WTC11 (cell line): Measurements from ENCODE around the gene KLHL1. TPM values are rescaled to one million over a fixed set of nuclear protein-coding genes. Genes with fewer than 3 reads are reported as not detected.

Source experiments
- ATAC-seq: fragments of 200-7000 bp; cut with Tn5 transposase; 2 replicates; pipeline ENCODE4 v1.10.0; 2021; ENCODE audit warnings: mild to moderate bottlenecking, moderate library complexity
- CTCF ChIA-PET: fragments of 300-600 bp; sonication (Branson Sonifier 250); formaldehyde crosslinking; loops from one replicate; lab custom pipeline; 2021; ENCODE audit warnings: antibody characterized with exemption; lab: Charles Lee
- POLR2A ChIA-PET: fragments of 350-600 bp; sonication (Branson Sonifier 250); formaldehyde crosslinking; loops from one replicate; lab custom pipeline; 2021; ENCODE audit warnings: antibody characterized with exemption; lab: Charles Lee
- DNase-seq: peaks from one replicate; pipeline ENCODE4 v3.0.0; 2021; ENCODE audit warnings: low spot score
- H3K27ac Mint-ChIP-seq: 2 replicates; pipeline ENCODE4 v1.8.0; 2021; ENCODE audit warnings: mixed read lengths
- H3K27me3 Mint-ChIP-seq: 2 replicates; pipeline ENCODE4 v1.8.0; 2021; ENCODE audit warnings: low read depth, mild to moderate bottlenecking, moderate library complexity, mixed read lengths
- H3K36me3 Mint-ChIP-seq: 2 replicates; pipeline ENCODE4 v1.8.0; 2021; ENCODE audit warnings: mixed read lengths
- H3K4me1 Mint-ChIP-seq: 2 replicates; pipeline ENCODE4 v1.8.0; 2022; ENCODE audit warnings: mixed read lengths
- H3K4me3 Mint-ChIP-seq: 2 replicates; pipeline ENCODE4 v1.8.0; 2021; ENCODE audit warnings: mild to moderate bottlenecking, moderate library complexity, mixed read lengths
- H3K9me3 Mint-ChIP-seq: 2 replicates; pipeline ENCODE4 v1.8.0; 2021; ENCODE audit warnings: mixed read lengths
- E2F4 ChIP-seq: sonication (generic); formaldehyde crosslinking; IDR thresholded peaks from 2 replicates; pipeline ENCODE4 v1.8.1; 2022; ENCODE audit warnings: low read depth, mild to moderate bottlenecking, moderate library complexity, missing genetic modification reagents, borderline replicate concordance
- EMX1 ChIP-seq: fragments of 250-450 bp; sonication (Bioruptor Pico); IDR thresholded peaks from 2 replicates; pipeline ENCODE4 v1.8.0; 2021; ENCODE audit warnings: mild to moderate bottlenecking
- ERG ChIP-seq: fragments of 250-450 bp; sonication (Bioruptor Pico); IDR thresholded peaks from 2 replicates; pipeline ENCODE4 v1.8.0; 2021; ENCODE audit warnings: mild to moderate bottlenecking
- FOXP1 ChIP-seq: sonication (generic); formaldehyde crosslinking; IDR thresholded peaks from 2 replicates; pipeline ENCODE4 v1.8.0; 2022; ENCODE audit warnings: missing genetic modification reagents, mild to moderate bottlenecking, moderate library complexity, borderline replicate concordance
- HMGA2 ChIP-seq: fragments of 250-450 bp; sonication (Bioruptor Pico); IDR thresholded peaks from 2 replicates; pipeline ENCODE4 v1.4.0; 2021; ENCODE audit warnings: mild to moderate bottlenecking, moderate library complexity
- MAX ChIP-seq: sonication (generic); formaldehyde crosslinking; IDR thresholded peaks from 2 replicates; pipeline ENCODE4 v1.8.0; 2022; ENCODE audit warnings: mild to moderate bottlenecking, missing genetic modification reagents
- NFE2L1 ChIP-seq: sonication (generic); formaldehyde crosslinking; IDR thresholded peaks from 2 replicates; pipeline ENCODE4 v1.8.1; 2023; ENCODE audit warnings: missing genetic modification reagents
- PRDM15 ChIP-seq: sonication (generic); formaldehyde crosslinking; IDR thresholded peaks from 2 replicates; pipeline ENCODE4 v1.8.0; 2022; ENCODE audit warnings: missing genetic modification reagents
- PREB ChIP-seq: sonication (generic); formaldehyde crosslinking; IDR thresholded peaks from 2 replicates; pipeline ENCODE4 v1.8.1; 2022; ENCODE audit warnings: mild to moderate bottlenecking, missing genetic modification reagents, moderate library complexity, borderline replicate concordance
- PRRX2 ChIP-seq: fragments of 250-450 bp; sonication (Bioruptor Pico); IDR thresholded peaks from 2 replicates; pipeline ENCODE4 v1.8.0; 2021; ENCODE audit warnings: mild to moderate bottlenecking
- RELA ChIP-seq: sonication (generic); formaldehyde crosslinking; IDR thresholded peaks from 2 replicates; pipeline ENCODE4 v1.8.1; 2022; ENCODE audit warnings: missing genetic modification reagents, mild to moderate bottlenecking, borderline replicate concordance
- SP1 ChIP-seq: sonication (generic); formaldehyde crosslinking; conservative IDR thresholded peaks from 2 replicates; pipeline ENCODE4 v1.8.1; 2022; ENCODE audit warnings: missing genetic modification reagents
- STAT6 ChIP-seq: sonication (generic); formaldehyde crosslinking; conservative IDR thresholded peaks from 2 replicates; pipeline ENCODE4 v1.8.1; 2023; ENCODE audit warnings: mild to moderate bottlenecking, low read depth, missing genetic modification reagents, moderate library complexity
- ZNF232 ChIP-seq: sonication (generic); formaldehyde crosslinking; IDR thresholded peaks from 2 replicates; pipeline ENCODE4 v1.8.0; 2022; ENCODE audit warnings: mild to moderate bottlenecking, missing genetic modification reagents
- ZNF263 ChIP-seq: sonication (generic); formaldehyde crosslinking; IDR thresholded peaks from 2 replicates; pipeline ENCODE4 v1.8.1; 2022; ENCODE audit warnings: low read depth, mild to moderate bottlenecking, moderate library complexity, missing genetic modification reagents
- ZNF281 ChIP-seq: sonication (generic); formaldehyde crosslinking; IDR thresholded peaks from 2 replicates; pipeline ENCODE4 v1.8.0; 2023; ENCODE audit warnings: mild to moderate bottlenecking, missing genetic modification reagents
- ZNF532 ChIP-seq: fragments of 250-450 bp; sonication (Bioruptor Pico); IDR thresholded peaks from 2 replicates; pipeline ENCODE4 v1.9.0; 2021; ENCODE audit warnings: mild to moderate bottlenecking, borderline replicate concordance
- total RNA-seq: library from RNA; stranded (reverse); gene quantifications from 3 replicates; pipeline ENCODE4 v1.2.3, GENCODE V29; 2021

The KLHL1 gene
- total RNA-seq, 1 experiment from 2014 or later = not detected

GRCh38 chr13:69856331-69856730 is 251.9 kb downstream of the KLHL1 start:
- H3K4me1 Mint-ChIP-seq = peaks cover 18% of the 10 kb centered on the region
- POLR2A ChIA-PET = no interaction called here
- no peaks in the 10 kb centered on the region for H3K36me3 Mint-ChIP-seq
- peaks cover 4% of the 10 kb centered on the region; the same call in 1 of the 2 replicates for H3K9me3 Mint-ChIP-seq
- H3K27ac Mint-ChIP-seq = peak overlapping the region; percentile 64; the same call in 1 of the 2 replicates
- H3K4me3 Mint-ChIP-seq = no peak overlapping the region
- no peaks in the 10 kb centered on the region for H3K27me3 Mint-ChIP-seq
- ATAC-seq = peak; percentile 85
- no peak for DNase-seq
- CTCF ChIA-PET = interaction anchor here (1.2 kb wide), 2 partner anchors 276 to 291 kb away, joined by 4 to 5 read pairs; no protein-coding TSS in a partner anchor
- TF ChIP-seq ZNF232 (CRISPR knock-in tag) = no peak
- TF ChIP-seq ZNF263 (CRISPR knock-in tag) = no peak
- no peak for TF ChIP-seq NFE2L1 (CRISPR knock-in tag)
- TF ChIP-seq PREB (CRISPR knock-in tag) = no peak
- TF ChIP-seq ZNF532 (CRISPR knock-in tag) = no peak
- TF ChIP-seq ERG (CRISPR knock-in tag) = no peak
- TF ChIP-seq RELA (CRISPR knock-in tag) = no peak
- TF ChIP-seq E2F4 (CRISPR knock-in tag) = no peak
- no peak for TF ChIP-seq EMX1 (CRISPR knock-in tag)
- no peak for TF ChIP-seq PRDM15 (CRISPR knock-in tag)
- TF ChIP-seq MAX (CRISPR knock-in tag) = no peak

GRCh38 chr13:69828527-69828926 is 279.7 kb downstream of the KLHL1 start:
- Mint-ChIP-seq H3K4me1 (peaks cover 29% of the 10 kb centered on the region), H3K36me3 (no peaks in the 10 kb centered on the region)
- POLR2A ChIA-PET = no interaction called here
- no peak for TF ChIP-seq FOXP1 (CRISPR knock-in tag)
- no peak for TF ChIP-seq HMGA2
- no peak for TF ChIP-seq STAT6 (CRISPR knock-in tag)
- no peak for TF ChIP-seq ZNF281 (CRISPR knock-in tag)
- no peak for TF ChIP-seq PRRX2 (CRISPR knock-in tag)
- TF ChIP-seq SP1 = no peak
- TF ChIP-seq EMX1 (CRISPR knock-in tag) = no peak

More at GRCh38 chr13:69828527-69828926, 279.7 kb downstream of the KLHL1 start:
- no peak overlapping the region for H3K4me3 Mint-ChIP-seq
- H3K27me3 Mint-ChIP-seq = no peaks in the 10 kb centered on the region; the same call in 1 of the 2 replicates
- peak; percentile 88 for ATAC-seq
- H3K9me3 Mint-ChIP-seq = peaks cover 5% of the 10 kb centered on the region; the same call in 1 of the 2 replicates
- H3K27ac Mint-ChIP-seq = no peak overlapping the region
- CTCF ChIA-PET = no interaction called here
- peak; percentile 19 for DNase-seq
